ENCODE results near the gene TRIML1. TPM values are rescaled to one million over a fixed set of nuclear protein-coding genes. Genes with fewer than 3 reads are reported as not detected.

The TRIML1 gene
- total RNA-seq, 1 donor from 2014 or later = not detected

GRCh38 chr4:188117631-188118324, 21.5 kb upstream of the TRIML1 start:
- TF ChIP-seq CTCF (IDR thresholded peaks at IDR 0.05) = no peak
- H3K4me1 Mint-ChIP-seq (ENCODE audit: unreplicated experiment) = no peaks in the 10 kb centered on the region
- no peaks in the 10 kb centered on the region for H3K9me3 Mint-ChIP-seq (ENCODE audit: unreplicated experiment)
- DNase-seq (ENCODE audit: extremely low spot score, unreplicated experiment) = no peak
- no peaks in the 10 kb centered on the region for H3K27me3 Mint-ChIP-seq (ENCODE audit: unreplicated experiment)
- H3K27ac Mint-ChIP-seq (ENCODE audit: unreplicated experiment) = no peak overlapping the region
- H3K36me3 Mint-ChIP-seq (ENCODE audit: unreplicated experiment) = no peaks in the 10 kb centered on the region
- H3K4me3 Mint-ChIP-seq (ENCODE audit: unreplicated experiment) = no peak overlapping the region

- no peak for DNase-seq (ENCODE audit: extremely low spot score, unreplicated experiment)
- no peaks in the 10 kb centered on the region for H3K4me1 Mint-ChIP-seq (ENCODE audit: unreplicated experiment)
- no peaks in the 10 kb centered on the region for H3K36me3 Mint-ChIP-seq (ENCODE audit: unreplicated experiment)
- no peaks in the 10 kb centered on the region for H3K27me3 Mint-ChIP-seq (ENCODE audit: unreplicated experiment)
- H3K4me3 Mint-ChIP-seq (ENCODE audit: unreplicated experiment) = no peak overlapping the region
- TF ChIP-seq CTCF (IDR thresholded peaks at IDR 0.05) = no peak
- H3K27ac Mint-ChIP-seq (ENCODE audit: unreplicated experiment) = no peak overlapping the region
- H3K9me3 Mint-ChIP-seq (ENCODE audit: unreplicated experiment) = no peaks in the 10 kb centered on the region
Measured at GRCh38 chr4:188121530-188121929, 17.7 kb upstream of the TRIML1 start.

GRCh38 chr4:188127214-188127874, 11.9 kb upstream of the TRIML1 start:
- no peaks in the 10 kb centered on the region for H3K9me3 Mint-ChIP-seq (ENCODE audit: unreplicated experiment)
- no peak overlapping the region for H3K4me3 Mint-ChIP-seq (ENCODE audit: unreplicated experiment)
- peak overlapping the region; percentile 74 for H3K27ac Mint-ChIP-seq (ENCODE audit: unreplicated experiment)
- no peaks in the 10 kb centered on the region for H3K36me3 Mint-ChIP-seq (ENCODE audit: unreplicated experiment)
- H3K4me1 Mint-ChIP-seq (ENCODE audit: unreplicated experiment) = peaks cover 15% of the 10 kb centered on the region
- TF ChIP-seq CTCF (IDR thresholded peaks at IDR 0.05) = no peak
- DNase-seq (ENCODE audit: extremely low spot score, unreplicated experiment) = no peak
- no peaks in the 10 kb centered on the region for H3K27me3 Mint-ChIP-seq (ENCODE audit: unreplicated experiment)

GRCh38 chr4:188130355-188130754, 8.9 kb upstream of the TRIML1 start:
- peak; percentile 64 for DNase-seq (ENCODE audit: extremely low spot score, unreplicated experiment)
- peaks cover 15% of the 10 kb centered on the region for H3K4me1 Mint-ChIP-seq (ENCODE audit: unreplicated experiment)
- H3K27ac Mint-ChIP-seq (ENCODE audit: unreplicated experiment) = no peak overlapping the region
- no peak for TF ChIP-seq CTCF (IDR thresholded peaks at IDR 0.05)
- H3K4me3 Mint-ChIP-seq (ENCODE audit: unreplicated experiment) = no peak overlapping the region
- no peaks in the 10 kb centered on the region for H3K9me3 Mint-ChIP-seq (ENCODE audit: unreplicated experiment)
- no peaks in the 10 kb centered on the region for H3K27me3 Mint-ChIP-seq (ENCODE audit: unreplicated experiment)
- no peaks in the 10 kb centered on the region for H3K36me3 Mint-ChIP-seq (ENCODE audit: unreplicated experiment)

- no peak for TF ChIP-seq CTCF (IDR thresholded peaks at IDR 0.05)
- Mint-ChIP-seq H3K36me3 (ENCODE audit: unreplicated experiment) (no peaks in the 10 kb centered on the region), H3K27ac (ENCODE audit: unreplicated experiment) (no peak overlapping the region), H3K4me1 (ENCODE audit: unreplicated experiment) (peaks cover 11% of the 10 kb centered on the region), H3K9me3 (ENCODE audit: unreplicated experiment) (no peaks in the 10 kb centered on the region), H3K27me3 (ENCODE audit: unreplicated experiment) (no peaks in the 10 kb centered on the region), H3K4me3 (ENCODE audit: unreplicated experiment) (no peak overlapping the region)
- peak; percentile 19 for DNase-seq (ENCODE audit: extremely low spot score, unreplicated experiment)
Measured at GRCh38 chr4:188132232-188132631, 7.0 kb upstream of the TRIML1 start.

Measured in osteocyte (in vitro differentiated cells).